Measurements from ENCODE around the gene LRRC27. TPM values are rescaled to one million over a fixed set of nuclear protein-coding genes. Genes with fewer than 3 reads are reported as not detected.
A peak's percentile ranks its signal among the peaks of the same experiment; 100 is the strongest.

LRRC27 gene
- total RNA-seq, 1 donor from 2014 or later = 12.4 TPM

DNA sequence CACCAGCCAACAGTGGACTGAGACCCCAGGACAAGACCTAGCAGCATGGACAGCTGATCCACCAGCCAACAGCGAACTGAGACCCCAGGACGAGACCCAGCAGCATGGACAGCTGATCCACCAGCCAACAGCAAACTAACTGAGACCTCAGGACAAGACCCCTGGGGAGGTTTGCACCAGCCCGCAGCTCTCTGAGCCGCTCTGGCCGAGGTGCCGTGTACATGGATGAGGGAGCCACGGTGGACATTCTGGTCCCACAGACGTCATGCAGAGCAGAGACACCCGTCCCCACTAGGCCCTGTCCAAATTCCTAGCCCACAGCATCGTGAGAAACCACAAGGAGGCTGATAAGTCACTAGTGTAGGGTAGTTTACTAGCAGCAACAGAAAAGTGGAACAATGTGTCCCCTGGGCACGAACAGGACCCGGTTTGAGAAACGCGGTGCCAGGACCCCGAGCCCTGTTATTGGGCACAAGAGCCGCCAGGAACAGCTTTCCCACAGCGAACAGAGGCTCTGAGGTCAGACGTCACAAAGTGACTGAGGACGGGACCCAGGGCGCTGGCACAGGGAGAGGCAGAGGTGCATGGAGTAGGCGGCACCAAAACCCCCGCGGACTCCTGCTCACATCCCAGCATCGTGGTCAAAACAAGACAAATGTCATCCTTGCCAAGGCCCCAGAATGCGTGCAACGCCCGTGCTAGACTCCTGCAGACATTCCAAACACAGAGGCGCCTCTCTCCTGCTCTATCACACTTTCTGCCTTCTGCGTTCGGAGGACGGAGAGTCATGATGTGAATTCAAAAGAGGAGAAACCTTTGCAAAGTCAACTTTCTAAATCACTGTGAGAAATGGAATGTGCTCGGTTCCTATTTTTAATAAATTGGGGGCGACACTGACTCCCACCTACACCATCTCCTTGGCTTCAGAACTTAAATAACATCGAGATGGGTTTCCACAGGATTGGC, 32.3 kb upstream of the LRRC27 start:
- peak; percentile 49 for DNase-seq (ENCODE audit: low spot score)
- no peak for ATAC-seq
- intact Hi-C loops (cut with DNase I) = no loop called here

DNA sequence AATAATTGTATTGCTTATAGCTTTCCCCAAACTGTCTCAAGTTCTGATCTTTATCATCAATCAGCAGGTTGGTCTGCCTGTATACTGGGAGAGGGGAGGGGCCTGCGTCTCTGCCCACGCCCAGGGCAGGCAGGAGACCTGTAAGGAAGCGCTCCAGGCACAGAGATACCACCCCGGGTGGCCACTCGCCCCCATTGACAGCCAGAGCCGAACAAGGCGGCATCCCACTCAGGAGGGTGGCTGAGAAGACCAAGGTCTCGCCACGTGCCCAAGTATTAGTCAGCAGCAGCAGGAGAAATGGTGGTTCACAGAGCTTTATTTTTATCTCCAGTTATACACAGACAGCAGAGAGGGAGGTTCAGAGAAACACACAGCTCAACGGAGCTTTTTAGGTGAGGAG, 31.4 kb upstream of the LRRC27 start:
- DNase-seq (ENCODE audit: low spot score) (peak; percentile 26), ATAC-seq (no peak)
- intact Hi-C loops (cut with DNase I) = no loop called here

DNA sequence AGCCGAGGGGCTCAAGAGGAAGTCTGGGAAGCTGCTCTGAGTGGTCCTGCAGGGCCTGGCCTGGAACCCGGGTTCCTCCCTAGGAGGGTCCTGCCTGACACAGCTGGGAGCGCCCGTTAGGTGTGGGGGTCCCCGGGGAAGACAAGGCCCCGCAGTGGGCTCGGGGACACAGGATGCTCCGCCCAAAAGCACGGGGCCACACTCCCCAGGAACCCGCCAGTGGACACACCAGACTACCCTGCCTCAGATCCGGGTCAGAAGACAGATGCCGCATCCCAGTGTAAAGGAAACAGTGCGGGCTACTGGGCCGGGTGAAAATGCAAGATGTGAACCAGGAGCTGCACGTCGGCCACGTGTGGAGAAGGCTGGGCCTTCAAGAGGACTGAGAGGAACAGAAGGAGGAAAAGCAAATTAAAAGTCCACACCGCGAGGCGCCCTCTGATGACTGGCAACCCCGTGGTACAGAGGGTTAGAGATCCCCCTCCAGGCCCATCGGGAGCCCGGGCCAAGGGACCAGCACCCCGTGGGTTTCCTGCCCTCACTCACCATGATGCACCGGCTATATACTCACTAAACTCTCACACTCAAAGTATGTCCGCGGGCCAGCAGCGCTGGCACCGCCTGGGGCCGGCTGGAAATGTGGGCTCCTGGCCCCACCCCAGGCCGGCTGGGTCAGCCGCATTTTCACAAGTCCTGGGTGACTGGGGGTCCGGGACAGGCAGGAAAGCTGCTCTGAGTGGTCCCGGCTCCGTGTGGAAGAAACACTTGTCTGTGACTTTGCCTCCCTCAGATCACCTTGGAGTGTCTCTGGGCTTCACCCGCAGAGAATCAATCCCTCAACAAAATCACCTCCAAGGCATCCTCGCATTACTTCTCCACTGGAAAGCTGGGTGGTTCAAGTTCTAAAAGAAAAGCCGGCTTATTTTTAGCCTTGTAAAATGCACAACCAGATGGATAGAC, 30.3 kb upstream of the LRRC27 start:
- intact Hi-C loops (cut with DNase I) = no loop called here
- ATAC-seq = no peak
- peak; percentile 49 for DNase-seq (ENCODE audit: low spot score)

DNA sequence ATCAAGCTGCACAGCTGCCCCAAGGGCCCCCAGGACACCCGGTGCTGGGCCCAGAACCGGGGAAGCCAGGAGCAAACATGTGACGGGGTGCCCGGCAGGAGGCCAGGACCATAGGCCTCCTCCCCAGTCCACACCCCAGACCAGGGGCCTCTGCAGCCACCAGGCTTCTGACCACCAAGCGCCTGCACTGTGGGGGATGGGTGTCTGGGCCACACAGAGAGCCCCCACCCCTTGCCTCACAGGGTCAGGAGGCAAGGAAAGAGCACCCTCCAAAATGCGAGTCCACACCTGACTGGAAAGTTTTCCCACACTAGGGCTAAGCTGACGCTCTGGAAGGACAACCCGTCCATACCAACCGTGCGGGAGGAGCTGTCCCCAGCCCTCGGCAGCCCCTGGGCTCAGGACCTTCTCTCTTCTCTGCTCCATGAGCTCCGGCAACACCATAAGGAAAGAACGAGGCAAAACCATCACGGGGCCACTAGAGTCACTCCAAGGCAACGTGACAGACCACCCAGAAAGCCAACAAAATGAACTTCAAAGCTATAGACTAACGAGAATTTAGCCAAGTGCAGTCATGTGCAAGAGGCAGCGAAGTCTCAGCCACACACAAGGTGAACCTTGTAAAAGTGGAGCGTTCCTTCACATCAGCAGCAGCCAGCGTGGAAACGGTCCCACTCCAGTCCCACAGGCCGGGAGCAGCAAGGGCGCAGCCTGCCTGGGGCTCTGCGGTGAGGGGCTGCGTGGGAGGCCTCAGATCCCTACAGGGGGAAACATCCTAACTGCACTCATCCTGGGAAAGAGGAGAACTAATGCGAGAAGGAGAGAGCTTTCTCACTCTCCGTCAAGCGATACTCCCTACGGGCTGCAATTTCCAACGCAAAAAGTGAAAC, 29.3 kb upstream of the LRRC27 start:
- DNase-seq (ENCODE audit: low spot score) (peak; percentile 52), ATAC-seq (no peak)
- intact Hi-C loops (cut with DNase I) = no loop called here

DNA sequence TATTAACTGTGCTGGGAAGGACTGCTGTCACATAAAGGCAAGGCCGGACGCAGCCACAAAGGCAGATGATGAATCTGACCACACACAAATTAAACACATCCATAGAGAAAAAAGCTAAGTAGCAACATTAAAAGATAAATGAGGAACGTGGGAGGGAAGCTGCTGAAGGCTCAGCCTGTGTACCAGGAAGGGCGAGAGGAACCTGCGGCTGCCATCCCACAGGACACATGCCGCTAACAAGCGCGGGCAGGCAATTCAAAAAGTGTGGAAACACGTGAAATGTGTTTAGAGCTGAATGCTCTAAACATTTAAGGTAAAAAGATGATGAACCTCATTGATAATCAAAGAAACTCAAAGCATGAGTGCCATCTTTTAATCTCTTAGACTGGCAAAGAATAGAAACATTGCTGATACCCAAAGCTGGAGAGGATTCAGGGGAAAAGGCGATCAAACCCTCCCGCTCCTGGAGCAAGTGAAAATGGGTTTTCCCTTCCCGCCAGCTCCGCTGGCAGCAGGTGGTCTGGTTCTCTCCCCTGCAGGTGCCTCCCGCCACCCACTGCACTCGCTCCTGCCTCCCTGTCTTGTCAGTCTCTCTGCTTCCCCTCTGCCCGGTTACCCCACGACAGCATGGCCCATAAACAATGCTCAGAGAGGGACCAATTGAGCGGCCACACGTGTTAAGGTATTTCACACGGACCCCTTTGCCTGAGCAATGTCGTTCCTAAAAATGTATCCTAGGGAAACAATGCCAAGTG, 28.5 kb upstream of the LRRC27 start:
- DNase-seq (ENCODE audit: low spot score) (peak; percentile 47), ATAC-seq (no peak)
- intact Hi-C loops (cut with DNase I) = no loop called here

DNA sequence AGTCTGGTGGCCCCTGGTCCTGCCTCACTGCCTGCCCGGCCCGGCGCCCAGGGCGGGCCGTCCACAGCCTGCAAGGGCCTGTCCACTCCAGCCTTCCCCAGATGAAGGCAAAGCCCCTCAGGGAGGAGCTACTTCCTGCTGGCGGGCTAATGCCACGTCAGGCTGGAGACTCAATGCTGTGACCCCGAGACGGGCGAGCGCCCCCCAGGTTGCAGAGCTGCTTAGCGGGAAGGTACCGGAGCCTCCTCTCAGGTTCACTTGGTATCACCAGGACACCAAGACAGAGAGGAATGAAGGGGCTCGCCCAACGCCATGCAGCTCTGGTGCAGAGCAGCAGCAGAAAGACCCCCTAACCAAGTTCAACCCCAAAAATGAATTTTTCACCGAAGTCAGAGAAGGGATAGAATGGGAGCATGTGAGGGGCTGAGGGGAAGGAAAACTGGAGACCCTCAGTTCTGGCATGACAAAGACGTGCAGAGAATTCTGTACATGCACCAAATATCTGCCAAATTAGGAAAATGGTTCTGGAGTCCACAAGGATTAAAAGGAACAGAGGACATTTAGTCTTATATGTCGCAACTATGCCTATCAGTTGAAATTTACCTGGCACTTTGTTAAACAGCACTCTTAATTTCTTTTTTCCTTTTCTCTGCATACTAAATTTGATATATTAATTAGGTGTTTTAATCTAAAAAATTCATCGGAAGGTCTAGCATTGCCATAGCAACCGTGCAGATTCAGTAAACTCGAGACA, 27.1 kb upstream of the LRRC27 start:
- no peak for ATAC-seq

DNA sequence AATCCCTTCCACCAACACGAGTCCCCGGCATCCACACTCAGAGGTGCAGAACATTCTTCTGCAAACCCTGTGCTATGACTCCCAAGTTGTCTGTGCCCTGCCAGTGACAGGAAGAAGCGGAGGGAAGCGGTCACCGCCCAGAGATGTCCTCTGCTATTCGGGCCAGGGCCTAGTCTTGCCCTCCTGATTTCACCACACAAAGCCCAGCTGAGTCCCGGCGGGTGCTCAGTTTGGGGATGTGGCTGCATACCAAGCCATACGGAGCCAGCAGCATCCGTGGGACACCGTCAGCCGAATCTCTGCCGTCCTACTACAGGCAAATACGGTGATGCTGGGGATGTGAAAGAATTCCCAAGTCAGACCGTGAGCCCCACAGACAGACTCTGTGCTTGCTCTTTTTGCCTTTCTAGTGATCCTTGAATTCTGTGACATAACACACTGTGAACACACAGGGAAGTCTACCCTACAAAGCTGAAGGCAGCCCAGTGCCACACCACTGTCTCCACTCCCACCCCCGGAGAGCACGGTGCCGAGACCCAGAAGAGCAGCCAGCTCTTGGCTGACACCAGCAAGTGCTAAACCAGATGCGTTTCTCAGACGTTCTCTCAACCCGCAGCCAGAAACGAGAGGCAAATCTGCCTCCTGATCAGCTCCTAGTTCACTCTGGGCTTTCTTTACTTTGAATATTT, 26.2 kb upstream of the LRRC27 start:
- ATAC-seq (no peak), DNase-seq (ENCODE audit: low spot score) (peak; percentile 46)
- intact Hi-C loops (cut with DNase I) = no loop called here

More for the DNA sequence above, 27.1 kb upstream of the LRRC27 start:
- intact Hi-C loops (cut with DNase I) = no loop called here
- peak; percentile 54 for DNase-seq (ENCODE audit: low spot score)

DNA sequence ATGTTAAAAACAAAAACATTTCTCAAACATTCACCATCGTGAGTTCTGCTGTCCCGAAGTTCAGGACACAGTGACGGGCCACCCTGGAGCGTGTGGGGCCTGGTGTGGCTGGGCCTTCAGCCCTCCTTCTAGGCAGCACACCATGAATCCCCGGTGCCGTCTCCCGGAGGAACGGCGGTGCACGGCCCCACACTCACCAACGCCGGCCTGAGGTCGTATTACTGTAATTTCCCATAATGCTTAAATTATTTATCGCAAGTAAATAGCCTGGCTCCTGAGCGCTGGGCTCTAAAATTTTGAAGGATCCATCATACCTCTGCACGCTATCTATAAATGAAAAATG, 25.7 kb upstream of the LRRC27 start:
- ATAC-seq = no peak
- DNase-seq (ENCODE audit: low spot score) = peak; percentile 53
- intact Hi-C loops (cut with DNase I) = no loop called here

DNA sequence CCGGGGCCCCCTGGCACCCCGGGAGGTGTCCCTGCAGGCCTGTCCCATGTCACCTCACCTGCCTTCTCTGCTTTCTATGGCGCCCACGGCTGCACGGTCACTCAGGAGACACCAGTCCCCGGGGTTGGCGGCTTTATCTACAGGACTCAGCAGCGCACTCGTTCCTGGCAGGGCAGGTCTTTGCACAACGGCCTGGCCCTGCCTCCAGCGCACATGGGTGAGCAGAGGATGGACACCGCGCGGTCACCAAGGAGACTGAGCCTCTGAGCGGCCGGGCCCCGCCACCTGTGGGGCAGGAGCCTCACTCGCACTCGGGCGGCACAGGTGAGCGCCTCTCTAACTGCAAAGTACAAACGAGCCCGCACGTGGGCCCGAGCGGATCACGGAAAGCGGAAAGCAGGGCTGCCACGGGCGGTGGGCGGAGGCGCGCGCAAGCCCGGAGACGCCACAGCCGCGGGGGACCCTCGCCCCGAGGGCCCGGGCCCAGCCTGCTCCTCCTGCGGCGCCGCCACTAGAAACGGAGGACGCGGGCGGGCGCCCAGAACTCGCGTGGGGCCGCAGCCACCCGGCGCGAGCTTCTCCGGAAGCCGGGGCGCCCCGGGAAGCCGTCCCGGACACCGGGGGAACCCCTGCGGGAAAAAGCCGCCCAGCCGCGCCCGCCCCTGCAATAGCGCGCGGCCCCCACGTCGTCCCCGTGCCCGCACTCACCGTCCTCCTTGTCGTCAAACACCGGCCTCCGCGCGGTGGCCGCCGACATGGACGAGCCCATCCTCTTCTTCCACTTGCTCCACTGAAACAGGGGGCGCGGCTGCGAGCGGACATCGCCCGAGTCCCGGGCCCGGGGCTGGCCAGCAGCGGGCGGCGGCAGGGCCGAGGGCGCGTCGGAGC, 24.9 kb upstream of the LRRC27 start:
- peak; percentile 78 for DNase-seq (ENCODE audit: low spot score)
- intact Hi-C loops (cut with DNase I) = no loop called here
- ATAC-seq = no peak

DNA sequence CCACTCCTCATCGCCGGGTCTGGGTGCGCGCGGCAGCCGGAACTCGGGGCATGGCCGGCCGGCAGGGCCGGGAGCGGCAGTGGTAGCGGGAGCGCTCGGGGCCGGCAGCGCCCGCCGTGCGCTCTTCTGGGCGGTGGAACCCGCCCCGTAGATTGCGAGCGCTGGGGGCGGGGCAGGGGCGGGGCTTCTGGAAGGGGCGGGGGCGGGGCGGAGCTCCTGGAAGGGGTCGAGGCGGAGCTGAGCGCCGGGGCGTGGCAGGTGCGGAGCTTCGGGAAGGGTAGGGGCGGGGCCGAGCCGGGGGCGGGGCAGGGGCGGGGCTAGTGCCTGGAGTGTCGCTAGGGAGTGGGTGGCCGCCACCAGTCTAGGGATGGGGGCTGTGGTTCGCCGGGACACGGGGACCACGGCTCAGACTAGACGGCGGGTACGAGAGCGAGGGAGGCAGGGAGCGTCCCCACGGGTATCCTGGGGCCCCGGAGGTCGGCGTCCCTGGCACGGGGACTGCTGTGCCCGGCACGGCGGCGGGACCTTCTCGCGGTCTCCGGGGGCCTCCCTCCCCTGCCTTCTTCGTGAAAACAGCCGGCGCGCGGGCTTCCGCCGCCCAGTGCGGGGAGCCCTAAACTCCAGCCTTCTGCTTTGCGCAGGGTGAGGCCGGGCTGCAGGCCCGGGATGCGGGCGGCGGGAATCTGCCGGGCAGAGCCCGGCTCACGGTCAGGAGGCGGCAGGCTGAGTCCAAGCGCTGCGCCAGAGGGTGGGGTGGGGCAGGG, 24.0 kb upstream of the LRRC27 start, which contains the start of gene STK32C:
TSS of gene STK32C (minus strand) at position 128 of the 764 bp plus-strand sequence. CDS start at position 11, 117 bp downstream.
- DNase-seq (ENCODE audit: low spot score) = peak; percentile 95
- intact Hi-C loops (cut with DNase I) = no loop called here
- ATAC-seq = peak; percentile 96

DNA sequence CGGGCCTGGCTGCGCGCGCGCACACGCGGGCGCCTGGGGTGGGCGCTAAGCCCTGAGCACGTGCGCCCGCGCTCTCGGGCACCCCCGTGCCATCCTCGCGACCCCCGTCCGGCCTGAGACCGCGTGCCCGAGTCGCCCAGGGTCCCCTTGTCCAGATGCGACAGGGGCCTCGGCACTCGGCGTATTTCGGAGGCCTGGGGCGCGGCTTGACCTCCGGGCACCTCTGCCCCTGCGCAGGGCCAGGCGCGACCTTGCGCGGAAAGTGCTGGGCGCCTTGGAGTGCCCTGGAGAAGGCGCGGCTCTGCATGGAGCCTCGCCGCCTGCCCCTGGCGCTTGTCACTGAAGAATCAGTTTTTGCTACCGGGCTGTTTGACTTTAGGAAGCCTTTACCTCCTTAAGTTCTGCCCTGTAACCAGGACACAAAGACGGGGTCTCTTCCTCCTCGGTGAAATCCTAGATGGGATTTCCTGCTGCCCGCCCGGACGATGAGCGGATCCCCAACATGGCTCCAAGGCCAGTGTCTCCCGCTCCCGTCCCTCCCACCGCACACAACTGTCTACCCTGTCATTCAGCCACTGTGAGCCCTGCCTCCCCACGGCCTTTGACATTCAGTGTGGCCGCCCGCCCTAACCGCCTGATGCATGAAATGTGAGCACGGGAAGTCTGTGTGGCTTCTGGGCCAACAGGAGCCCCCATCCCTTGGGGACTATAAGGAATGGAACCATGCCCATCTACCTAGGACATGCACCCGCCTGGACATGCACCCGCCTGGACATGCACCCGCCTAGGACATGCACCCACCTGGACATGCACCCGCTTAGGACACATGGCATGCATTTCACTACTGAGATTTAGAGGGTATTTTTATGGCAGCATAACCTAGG, 23.2 kb upstream of the LRRC27 start:
- intact Hi-C loops (cut with DNase I) = no loop called here
- ATAC-seq (peak; percentile 3), DNase-seq (ENCODE audit: low spot score) (peak; percentile 72)

DNA sequence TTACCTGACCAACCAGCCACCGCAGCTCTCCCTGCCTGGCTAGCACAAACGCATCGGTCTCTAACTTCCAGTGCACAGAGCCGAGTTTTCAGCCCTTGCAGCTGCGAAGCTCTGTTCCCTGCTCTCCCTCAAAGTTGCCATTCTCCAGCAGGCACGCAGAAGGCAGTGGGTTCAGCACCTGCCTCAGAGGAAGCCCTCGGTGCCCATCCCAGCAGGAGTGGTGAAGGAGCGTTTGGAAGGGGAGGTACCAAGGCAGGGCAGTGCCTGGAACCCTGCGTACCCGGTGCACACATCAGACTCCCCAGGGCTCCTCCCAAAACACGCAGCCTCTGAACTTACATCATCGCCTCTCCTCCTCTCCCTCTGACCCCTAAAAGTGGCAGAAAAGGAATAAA, 22.5 kb upstream of the LRRC27 start:
- DNase-seq (ENCODE audit: low spot score) (peak; percentile 51), ATAC-seq (no peak)
- intact Hi-C loops (cut with DNase I) = no loop called here

DNA sequence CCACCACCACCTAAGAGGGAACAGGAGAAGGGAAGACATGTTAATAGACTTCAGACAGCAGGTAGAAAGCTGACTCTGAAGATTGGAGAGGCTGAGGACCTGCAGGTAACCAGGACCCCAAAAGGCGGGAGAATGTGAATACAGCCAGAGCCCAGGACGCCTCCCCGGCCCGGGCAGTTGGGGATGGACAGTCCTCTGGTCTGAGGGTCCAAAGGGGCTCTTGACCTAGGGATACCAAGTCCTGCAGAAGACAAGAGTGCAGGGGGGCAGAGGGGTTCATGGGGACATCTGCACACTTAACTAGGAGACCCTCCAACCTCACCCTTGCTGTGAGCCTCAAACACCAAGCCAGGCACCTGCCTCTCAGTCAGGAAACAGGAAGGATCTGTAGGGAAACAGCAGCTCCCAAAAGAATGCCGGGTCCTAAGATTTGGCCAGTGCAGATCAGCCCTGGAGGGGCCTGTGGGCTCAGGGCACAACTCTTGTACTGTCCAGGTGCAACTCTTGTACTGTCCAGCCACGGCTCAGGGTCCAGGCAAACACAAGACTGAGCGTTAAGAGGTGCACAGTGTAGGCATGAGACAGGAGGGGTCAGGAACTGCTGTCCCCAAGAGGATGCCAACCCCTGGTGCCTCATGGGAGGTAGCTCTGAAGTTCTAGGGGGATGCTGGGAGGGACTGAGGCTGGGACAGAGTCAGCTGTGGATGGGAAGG, 22.0 kb upstream of the LRRC27 start:
- ATAC-seq = no peak
- intact Hi-C loops (cut with DNase I) = no loop called here
- DNase-seq (ENCODE audit: low spot score) = peak; percentile 54

All from sciatic nerve (tissue), 2 donors.